Stimulated activated CD8-positive, alpha-beta memory T cell treated with anti-CD3 and anti-CD28 coated beads, Interleukin-15, amount 100 ng/mL, for 24 hours (primary cell): ENCODE data around the gene GNB3.

Experiments used
- DNase-seq: peaks from one replicate; pipeline ENCODE4 v3.0.0-alpha.2; 2020; ENCODE audit warnings: low read depth

The GNB3 gene

GRCh38 chr12:6837370-6838060 lies 3.2 kb upstream of the GNB3 start:
- DNase-seq, result no peak

GRCh38 chr12:6838854-6839253 lies 1.9 kb upstream of the GNB3 start:
- DNase-seq, result no peak

- no peak for DNase-seq
Observed at GRCh38 chr12:6839482-6840201, 1.1 kb upstream of the GNB3 start.

GRCh38 chr12:6840330-6840729 lies 395 bp upstream of the GNB3 start:
- DNase-seq, result no peak

- no peak for DNase-seq
Observed at GRCh38 chr12:6842075-6842474, 1.4 kb downstream of the GNB3 start.

DNA sequence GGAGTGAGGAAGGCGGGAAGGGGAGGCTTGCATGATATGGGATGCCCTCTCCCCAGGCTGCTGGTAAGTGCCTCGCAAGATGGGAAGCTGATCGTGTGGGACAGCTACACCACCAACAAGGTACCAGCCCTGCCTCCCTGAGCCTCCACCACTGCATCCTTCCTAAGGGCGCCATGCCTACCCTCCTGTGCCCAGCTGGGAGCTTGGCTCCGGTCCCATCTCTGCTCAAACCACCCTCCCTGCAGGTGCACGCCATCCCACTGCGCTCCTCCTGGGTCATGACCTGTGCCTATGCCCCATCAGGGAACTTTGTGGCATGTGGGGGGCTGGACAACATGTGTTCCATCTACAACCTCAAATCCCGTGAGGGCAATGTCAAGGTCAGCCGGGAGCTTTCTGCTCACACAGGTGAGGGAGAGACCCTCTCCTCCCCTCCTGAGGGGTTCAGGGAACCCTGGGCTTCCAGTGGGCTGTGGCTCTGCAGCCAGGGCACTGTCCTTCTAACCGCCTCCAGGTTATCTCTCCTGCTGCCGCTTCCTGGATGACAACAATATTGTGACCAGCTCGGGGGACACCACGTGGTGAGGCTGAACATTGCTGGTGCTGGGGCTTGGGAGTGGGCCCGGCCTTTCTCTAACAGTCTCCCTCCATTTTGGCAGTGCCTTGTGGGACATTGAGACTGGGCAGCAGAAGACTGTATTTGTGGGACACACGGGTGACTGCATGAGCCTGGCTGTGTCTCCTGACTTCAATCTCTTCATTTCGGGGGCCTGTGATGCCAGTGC lies 2.6 kb downstream of the GNB3 start:
- no peak for DNase-seq

GRCh38 chr12:6845395-6845794 lies 4.7 kb downstream of the GNB3 start:
- DNase-seq, result no peak

GRCh38 chr12:6846316-6846869 lies 5.7 kb downstream of the GNB3 start:
- DNase-seq, result no peak

GRCh38 chr12:6847676-6848075 lies 7.0 kb downstream of the GNB3 start:
- no peak for DNase-seq

GRCh38 chr12:6849427-6849826 lies 8.7 kb downstream of the GNB3 start:
- no peak for DNase-seq

GRCh38 chr12:6849976-6850560 lies 9.3 kb downstream of the GNB3 start:
- no peak for DNase-seq

- no peak for DNase-seq
Observed at GRCh38 chr12:6850796-6851152, 10.0 kb downstream of the GNB3 start.

DNA sequence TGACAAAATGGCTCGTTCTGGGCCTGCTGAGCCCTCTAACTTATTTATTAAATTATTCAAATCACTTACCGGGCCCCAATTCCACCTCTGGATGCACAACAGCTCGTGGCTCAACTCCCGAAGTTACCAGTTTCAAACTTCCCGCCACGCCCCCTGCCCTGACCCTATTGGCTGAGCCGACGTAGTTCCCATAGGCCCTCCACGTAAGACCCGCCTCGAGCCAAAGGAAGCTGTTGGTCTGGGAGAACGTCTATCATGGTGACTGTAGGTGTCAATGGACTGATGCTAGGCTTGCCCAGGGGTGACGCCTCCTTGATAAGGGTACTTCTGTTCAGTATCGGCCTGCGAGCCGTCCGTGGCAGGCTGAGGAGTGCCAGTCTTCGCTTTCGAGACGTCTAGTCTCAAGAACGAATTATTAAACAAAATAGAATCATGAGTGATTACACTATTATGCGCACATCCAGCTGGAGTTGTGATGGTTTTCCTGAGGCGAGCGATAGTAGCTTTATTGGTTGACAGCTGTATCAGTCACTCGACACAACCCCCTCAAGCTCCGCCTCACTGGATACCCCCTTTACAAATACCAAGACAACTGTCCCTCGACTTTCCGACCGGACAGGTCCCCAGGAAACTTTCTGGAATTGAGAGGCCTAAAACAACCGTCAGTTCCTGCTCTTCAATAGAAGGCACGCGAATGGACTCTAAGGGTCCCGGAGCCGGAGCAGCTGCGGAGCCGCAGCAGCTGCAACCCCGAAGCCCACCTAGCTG lies 10.6 kb downstream of the GNB3 start, which contains the start of gene CDCA3:
TSS of gene CDCA3 (minus strand) at position 134 of the 768 bp plus-strand sequence. CDS start 334 bp downstream, outside the sequence.
- DNase-seq, result peak; percentile 75

- peak; percentile 88 for DNase-seq
Observed at GRCh38 chr12:6851921-6852650, 11.4 kb downstream of the GNB3 start, which contains the start of gene USP5. TSS of gene USP5 (plus strand) at chr12:6852150. CDS start at chr12:6852180, 30 bp downstream.

DNA sequence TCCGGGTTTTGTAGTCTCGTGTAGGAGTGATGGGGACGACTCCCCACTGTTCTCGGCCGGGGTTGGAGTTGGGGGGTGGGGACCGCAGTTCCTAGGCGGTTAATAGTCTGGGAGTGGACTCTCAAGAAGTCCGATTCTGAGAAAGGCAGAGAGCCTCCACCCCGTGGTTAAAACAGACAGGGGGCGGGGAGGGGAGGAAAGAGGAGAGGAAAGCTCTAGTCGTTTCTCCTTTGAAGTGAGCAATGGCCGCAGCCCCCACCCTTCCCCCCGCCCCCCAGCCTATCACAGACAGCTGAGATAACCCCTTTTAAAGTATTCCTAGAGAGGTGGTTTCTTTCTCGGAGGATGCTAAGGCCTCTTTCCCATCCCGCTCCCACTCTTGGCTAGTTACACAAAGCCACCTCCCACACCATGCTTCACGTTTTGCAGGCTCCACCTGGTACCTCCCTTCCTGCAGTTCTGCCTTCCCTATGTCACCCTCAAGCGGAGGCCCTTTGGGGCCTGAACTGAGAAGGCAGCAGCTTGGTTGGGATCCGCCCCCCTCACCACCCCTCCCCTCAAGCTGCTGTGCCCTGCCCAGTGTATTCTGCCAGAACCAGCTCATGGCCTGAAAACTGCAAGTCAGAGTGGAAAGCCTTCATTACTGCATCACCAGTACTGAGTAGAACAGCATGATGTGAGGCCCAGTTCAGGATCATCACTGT lies 12.1 kb downstream of the GNB3 start:
- no peak for DNase-seq

DNA sequence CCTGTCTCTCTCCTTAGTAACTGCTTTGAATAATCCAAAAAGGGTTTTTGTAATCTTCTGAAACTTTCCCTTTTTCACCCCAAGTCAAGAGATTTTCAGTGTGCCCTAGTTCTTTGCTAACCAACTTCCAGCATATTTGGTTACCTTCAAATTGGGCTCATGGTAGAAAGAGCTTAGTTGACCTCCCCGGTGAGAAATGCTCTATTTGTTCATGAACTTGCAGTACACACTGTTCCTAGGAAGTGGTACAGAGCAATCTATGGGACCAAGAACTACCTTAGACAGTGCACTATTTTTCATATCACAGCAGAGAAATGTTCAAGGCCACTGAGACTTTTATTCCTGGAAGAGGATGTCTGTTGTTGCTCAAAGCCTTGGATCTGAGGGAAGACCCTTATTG lies 12.9 kb downstream of the GNB3 start:
- DNase-seq, result no peak

DNA sequence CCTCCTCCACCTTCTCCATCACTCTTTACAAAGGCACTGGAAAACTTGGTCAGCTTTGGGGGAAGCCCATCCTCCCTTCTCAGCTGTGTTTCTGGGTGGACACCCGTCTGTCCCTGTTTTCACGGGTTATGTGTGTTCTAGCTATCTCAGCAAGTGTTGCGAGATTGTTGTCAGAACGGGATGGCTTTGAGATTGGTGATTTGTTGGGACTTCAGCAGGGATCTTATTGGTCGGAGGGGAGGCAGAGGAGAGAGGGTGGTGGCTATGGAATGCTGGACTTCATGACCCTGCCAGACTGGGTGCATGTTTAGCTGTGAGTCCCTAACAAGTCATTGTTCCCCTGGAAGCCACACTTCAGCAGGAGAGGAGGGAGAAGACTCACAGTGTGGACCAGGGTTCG lies 13.3 kb downstream of the GNB3 start:
- no peak for DNase-seq

DNA sequence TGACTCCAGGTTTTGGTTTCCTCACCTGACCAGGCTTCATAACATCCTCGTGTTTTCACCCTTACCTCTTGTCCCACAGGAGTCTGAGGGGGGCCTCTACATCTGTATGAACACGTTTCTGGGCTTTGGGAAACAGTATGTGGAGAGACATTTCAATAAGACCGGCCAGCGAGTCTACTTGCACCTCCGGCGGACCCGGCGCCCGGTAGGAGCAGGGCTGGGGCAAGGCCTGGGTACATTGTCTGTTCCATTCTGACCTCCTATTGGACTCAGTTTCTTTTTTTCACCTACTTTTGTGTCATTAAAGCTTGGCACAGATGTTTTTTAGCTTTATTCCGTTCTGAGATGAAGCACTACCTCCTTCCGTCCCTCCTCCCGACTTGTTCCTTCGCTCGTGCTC lies 14.6 kb downstream of the GNB3 start:
- no peak for DNase-seq

GRCh38 chr12:6858799-6859198 lies 18.1 kb downstream of the GNB3 start:
- DNase-seq, result no peak

DNA sequence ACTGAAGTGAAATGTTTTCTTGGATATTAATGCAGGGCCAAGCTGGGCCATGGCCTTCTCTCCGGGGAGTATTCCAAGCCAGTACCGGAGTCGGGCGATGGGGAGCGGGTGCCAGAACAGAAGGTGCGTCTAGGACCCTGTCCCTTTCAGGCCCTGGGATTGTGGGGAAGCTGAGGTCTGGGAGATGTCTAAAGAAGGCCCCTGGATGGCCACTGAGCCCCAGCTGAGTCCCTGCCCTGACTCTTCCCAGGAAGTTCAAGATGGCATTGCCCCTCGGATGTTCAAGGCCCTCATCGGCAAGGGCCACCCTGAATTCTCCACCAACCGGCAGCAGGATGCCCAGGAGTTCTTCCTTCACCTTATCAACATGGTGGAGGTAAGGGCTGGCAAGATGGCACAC lies 19.4 kb downstream of the GNB3 start:
- DNase-seq, result no peak
